Esophagus squamous epithelium (tissue), 4 donors: Measurements from ENCODE around the gene TADA3.

Source experiments
- POLR2A ChIP-seq, 4 donors: fragments of 450-650 bp; IDR thresholded peaks; one replicate each; pipeline ENCODE4 v1.6.1; 2017; ENCODE audit warnings: antibody characterized with exemption in 4 of 4, mild to moderate bottlenecking in 4 of 4, moderate library complexity in 3 of 4
- TF ChIP-seq, protein P1 (sequence below), 6 experiments: fragments of 450-650 bp in 4 of 6; fragments of 200-600 bp in 2 of 6; sonication (generic) in 2 of 6; IDR thresholded peaks; one replicate each; pipeline ENCODE4 v1.5.1; 2016 to 2019; ENCODE audit warnings: antibody characterized with exemption in 6 of 6, mild to moderate bottlenecking in 4 of 6, moderate library complexity in 4 of 6

DNA sequence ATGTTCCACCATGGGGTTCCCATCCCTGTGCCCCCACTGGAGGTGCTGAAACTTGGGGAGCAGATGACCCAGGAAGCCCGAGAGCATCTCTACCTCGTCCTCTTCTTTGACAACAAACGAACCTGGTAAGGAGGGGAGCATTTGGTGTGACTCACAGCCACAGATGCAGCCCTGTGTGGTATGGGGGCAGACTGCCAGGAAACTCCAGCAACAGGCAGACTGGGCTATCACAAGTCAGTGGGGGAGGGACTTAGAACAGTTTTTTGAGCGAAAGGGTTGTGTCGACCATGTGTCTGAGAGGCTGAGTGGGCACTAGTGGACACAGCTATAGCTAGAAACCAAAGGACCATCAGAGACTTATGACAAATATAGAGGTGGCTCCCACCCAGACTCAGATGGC, 45.9 kb downstream of the TADA3 start:
- TF ChIP-seq, protein P1, sequence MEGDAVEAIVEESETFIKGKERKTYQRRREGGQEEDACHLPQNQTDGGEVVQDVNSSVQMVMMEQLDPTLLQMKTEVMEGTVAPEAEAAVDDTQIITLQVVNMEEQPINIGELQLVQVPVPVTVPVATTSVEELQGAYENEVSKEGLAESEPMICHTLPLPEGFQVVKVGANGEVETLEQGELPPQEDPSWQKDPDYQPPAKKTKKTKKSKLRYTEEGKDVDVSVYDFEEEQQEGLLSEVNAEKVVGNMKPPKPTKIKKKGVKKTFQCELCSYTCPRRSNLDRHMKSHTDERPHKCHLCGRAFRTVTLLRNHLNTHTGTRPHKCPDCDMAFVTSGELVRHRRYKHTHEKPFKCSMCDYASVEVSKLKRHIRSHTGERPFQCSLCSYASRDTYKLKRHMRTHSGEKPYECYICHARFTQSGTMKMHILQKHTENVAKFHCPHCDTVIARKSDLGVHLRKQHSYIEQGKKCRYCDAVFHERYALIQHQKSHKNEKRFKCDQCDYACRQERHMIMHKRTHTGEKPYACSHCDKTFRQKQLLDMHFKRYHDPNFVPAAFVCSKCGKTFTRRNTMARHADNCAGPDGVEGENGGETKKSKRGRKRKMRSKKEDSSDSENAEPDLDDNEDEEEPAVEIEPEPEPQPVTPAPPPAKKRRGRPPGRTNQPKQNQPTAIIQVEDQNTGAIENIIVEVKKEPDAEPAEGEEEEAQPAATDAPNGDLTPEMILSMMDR (IDR thresholded peaks at IDR 0.05) = no peak
- no peak for TF ChIP-seq POLR2A (IDR thresholded peaks at IDR 0.05)
